GM12872 (cell line): ENCODE measurements around the gene TGFB1.

Source experiments
- TF ChIP-seq, protein P1 (sequence below): IDR thresholded peaks from 3 replicates; pipeline ENCODE4 v1.5.1; 2011; ENCODE audit warnings: low read depth, mild to moderate bottlenecking, low read length, moderate library complexity; ENCODE audit not compliant: insufficient read depth

The TGFB1 gene

DNA sequence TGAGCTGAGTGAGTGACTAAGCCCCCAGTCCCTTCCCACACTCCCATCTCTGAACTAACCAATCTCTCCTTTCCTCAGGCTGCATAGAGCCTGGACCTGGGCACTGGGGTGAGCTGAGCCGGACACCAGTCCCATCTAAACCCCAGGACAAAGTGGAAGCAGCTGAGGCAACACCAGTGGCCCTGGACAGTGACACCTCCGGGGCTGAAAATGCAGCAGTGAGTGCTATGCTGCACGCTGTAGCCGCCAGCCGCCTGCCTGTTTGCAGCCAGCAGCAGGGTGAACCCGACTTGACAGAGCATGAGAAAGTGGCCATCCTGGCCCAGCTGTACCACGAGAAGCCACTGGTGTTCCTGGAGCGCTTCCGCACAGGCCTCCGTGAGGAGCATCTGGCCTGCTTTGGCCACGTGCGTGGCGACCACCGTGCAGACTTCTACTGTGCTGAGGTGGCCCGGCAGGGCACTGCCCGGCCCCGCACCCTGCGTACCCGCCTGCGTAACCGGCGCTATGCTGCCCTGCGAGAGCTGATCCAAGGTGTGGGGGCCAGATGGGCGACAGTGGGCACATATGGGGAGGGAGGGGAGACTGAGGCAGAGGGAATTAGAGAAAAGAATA is 37.3 kb downstream of the TGFB1 start:
- TF ChIP-seq, protein P1, sequence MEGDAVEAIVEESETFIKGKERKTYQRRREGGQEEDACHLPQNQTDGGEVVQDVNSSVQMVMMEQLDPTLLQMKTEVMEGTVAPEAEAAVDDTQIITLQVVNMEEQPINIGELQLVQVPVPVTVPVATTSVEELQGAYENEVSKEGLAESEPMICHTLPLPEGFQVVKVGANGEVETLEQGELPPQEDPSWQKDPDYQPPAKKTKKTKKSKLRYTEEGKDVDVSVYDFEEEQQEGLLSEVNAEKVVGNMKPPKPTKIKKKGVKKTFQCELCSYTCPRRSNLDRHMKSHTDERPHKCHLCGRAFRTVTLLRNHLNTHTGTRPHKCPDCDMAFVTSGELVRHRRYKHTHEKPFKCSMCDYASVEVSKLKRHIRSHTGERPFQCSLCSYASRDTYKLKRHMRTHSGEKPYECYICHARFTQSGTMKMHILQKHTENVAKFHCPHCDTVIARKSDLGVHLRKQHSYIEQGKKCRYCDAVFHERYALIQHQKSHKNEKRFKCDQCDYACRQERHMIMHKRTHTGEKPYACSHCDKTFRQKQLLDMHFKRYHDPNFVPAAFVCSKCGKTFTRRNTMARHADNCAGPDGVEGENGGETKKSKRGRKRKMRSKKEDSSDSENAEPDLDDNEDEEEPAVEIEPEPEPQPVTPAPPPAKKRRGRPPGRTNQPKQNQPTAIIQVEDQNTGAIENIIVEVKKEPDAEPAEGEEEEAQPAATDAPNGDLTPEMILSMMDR, result no peak

DNA sequence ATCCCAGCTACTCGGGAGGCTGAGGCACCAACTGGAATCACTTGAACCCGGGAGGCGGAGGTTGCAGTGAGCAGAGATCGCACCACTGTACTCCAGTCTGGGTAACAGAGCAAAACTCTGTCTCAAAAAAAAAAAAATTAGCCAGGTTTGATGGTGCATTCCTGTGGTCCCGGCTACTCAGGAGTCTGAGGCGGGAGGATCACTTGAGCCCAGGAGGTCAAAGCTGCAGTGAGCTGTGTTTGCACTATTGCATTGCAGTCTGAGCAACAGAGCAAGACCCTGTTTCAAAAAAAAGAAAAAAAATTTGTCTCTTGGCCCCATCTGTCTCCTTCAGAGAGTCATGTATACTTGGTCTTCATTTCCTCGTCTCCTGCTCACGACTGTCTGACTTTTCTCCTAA is 42.1 kb downstream of the TGFB1 start:
- TF ChIP-seq, protein P1, result no peak

DNA sequence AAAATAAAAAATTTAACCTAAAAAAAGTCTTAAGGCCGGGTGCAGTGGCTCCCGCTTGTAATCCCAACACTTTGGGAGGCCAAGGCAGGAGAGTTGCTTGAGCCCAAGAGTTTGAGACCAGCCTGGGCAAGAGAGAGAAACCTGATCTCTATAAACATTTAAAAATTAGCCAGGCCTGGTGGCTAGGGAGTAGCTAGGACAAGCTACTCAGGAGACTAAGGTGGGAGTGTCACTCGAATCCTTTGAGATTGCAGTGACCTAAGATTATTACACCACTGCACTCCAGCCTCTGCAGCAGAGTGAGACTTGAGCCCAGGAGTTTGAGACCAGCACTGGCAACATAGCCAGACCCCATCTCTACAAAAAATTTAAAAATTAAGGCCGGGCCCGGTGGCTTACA is 42.6 kb downstream of the TGFB1 start:
- TF ChIP-seq, protein P1, result no peak

DNA sequence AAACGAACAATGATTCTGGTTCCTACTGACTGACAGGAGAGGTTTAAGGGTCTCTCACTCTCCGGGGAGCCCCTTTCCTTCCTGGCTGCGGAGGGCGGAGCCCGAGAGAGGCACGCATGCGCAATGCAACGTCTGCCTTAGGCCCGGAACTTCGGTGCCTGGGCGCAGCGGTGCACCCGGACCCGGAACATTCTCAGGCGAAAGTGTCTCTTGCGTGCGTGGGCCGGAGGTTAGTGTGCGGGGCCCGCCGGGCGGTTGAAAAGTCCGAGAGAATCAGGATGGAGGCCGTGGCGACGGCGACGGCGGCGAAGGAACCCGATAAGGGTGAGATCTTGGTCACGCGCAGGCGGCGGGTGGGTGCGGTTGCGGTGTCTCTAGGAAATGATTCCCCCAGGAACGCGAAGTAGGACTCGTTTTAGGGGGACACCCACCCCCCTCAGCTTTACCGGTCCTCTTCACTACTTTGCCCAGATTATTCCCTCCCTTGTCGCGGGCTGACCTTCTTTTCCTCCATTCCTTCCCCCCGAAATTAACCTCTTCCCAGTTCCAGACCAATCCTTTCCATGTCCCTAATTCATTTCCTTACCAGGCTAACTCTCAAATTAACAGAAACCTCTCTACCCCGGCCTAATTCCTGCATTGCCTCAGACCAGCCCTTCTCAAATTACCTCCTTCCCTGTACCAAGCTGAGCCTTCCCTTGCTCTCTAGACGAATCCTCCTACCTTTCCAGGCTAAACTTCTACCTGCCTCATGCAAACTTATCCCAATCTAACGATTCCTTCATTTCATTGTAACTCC is 43.5 kb downstream of the TGFB1 start, which contains the start of gene CCDC97:
CCDC97 (plus strand) TSS at position 140 of the 799 bp plus-strand sequence; CDS start at position 279, 139 bp downstream.
- TF ChIP-seq, protein P1, result no peak

DNA sequence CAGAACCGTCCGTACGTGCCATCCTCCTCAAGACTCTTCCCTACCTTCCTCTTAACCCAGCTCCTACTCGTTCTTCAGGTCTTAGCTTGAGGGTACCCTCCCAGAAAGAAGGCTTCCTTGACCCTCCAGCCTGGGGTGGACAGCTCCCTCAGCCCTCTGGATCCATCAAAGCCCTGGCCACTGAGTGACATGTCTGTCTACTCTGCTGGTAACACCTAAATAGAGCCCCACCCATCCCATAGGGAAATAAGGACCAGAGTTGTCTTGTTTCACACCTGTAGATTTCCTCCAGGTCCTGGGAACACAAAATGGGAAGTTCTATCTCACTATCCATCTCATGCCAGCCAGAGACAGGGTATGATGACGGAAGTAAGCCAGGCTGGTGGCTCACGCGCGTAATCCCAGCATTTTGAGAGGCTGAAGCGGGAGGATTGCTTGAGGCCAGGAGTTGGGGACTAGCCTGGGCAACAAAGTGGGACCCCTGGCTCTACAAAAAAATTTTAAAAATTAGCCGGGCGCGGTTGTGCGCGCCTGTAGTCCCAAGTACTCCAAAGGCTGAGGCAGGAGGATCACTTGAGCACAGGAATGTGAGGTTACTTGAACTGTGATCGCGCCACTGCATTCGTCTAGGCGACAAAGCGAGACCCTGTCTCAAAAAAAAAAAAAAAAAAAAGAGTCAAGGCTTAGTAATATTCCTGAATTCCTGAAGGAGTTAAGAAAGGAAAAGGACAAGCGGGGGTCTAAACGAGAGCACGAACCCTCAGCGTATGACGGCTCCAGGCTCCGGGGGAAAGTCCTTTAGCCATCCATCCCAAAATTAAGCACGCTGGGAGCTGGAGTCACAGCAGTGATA is 44.3 kb downstream of the TGFB1 start:
- TF ChIP-seq, protein P1, result no peak

DNA sequence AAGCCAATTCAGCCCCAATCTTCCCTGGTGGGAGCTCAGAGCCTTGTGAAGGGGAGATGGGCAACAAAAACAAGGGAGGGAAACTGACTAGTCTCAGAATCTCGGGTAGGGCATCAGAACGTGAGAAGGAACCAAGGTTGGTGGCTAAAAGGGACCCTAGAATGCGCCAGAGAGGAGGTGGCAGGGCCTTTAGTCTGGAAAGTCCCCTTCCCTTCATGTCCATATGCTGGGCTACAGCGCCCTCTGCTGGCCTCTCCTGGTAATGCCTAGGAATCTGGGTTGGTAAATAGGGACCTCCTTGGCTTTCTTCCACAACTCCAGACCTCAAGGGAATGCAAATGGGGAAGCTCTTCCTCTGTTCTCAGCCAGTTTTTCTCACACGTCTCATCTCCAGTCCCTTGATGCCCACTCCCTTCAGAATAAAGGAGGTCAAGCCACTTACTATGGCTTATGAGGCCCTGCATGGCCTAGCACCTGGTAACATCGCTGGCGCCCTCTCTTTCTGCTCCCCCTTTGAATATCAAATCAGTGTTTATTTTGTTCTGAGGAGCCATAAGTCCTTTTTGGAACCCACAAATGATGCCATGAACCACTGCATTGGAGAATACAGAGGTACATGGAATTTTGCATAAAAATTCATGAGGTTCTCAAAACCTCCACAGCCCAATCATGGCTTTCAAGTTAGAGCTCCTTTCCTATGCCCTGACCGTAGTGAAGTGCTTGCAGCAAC is 45.1 kb downstream of the TGFB1 start:
- TF ChIP-seq, protein P1, result peak; percentile 95
